GM23338 (cell line): ENCODE results near the gene INPP5K. TPM values are rescaled to one million over a fixed set of nuclear protein-coding genes. Genes with fewer than 3 reads are reported as not detected.

Experiments
- ATAC-seq: fragments of 200-7000 bp; cut with Tn5 transposase; 3 replicates; pipeline ENCODE4 v1.9.1; 2020
- DNase-seq: peaks from one replicate; pipeline ENCODE4 v3.0.0-alpha.2; 2015; ENCODE audit warnings: low spot score
- H2AFZ ChIP-seq: fragments of 200-600 bp; sonication (generic); 2 replicates; pipeline ENCODE4 v1.8.0; 2016; ENCODE audit warnings: antibody characterized with exemption, mild to moderate bottlenecking, moderate library complexity
- H3F3A ChIP-seq: fragments of 200-600 bp; sonication (generic); replicated peaks from 2 replicates; pipeline ENCODE4 v1.8.0; 2017; ENCODE audit warnings: antibody characterized with exemption, mixed run types, low read depth
- H3K27ac ChIP-seq: fragments of 200-600 bp; sonication (generic); 2 replicates; pipeline ENCODE4 v1.6.1; 2016; ENCODE audit warnings: low read depth
- H3K27me3 ChIP-seq: fragments of 200-600 bp; sonication (generic); 2 replicates; pipeline ENCODE4 v1.8.0; 2016; ENCODE audit warnings: mild to moderate bottlenecking, mixed run types, moderate library complexity; ENCODE audit not compliant: insufficient read depth
- H3K36me3 ChIP-seq: fragments of 200-600 bp; sonication (generic); 2 replicates; pipeline ENCODE4 v1.8.0; 2016; ENCODE audit warnings: mild to moderate bottlenecking; ENCODE audit not compliant: insufficient read depth
- H3K4me1 ChIP-seq: fragments of 200-600 bp; sonication (generic); 2 replicates; pipeline ENCODE4 v1.8.0; 2016; ENCODE audit warnings: mild to moderate bottlenecking, moderate library complexity; ENCODE audit not compliant: insufficient read depth
- H3K4me2 ChIP-seq: fragments of 200-600 bp; sonication (generic); 2 replicates; pipeline ENCODE4 v1.7.1; 2017; ENCODE audit warnings: mixed run types
- H3K4me3 ChIP-seq: fragments of 200-600 bp; sonication (generic); 2 replicates; pipeline ENCODE4 v1.6.1; 2016; ENCODE audit warnings: mixed run types
- H3K79me2 ChIP-seq: fragments of 200-600 bp; sonication (generic); replicated peaks from 2 replicates; pipeline ENCODE4 v1.8.0; 2017; ENCODE audit warnings: mild to moderate bottlenecking; ENCODE audit not compliant: insufficient read depth
- H3K9me2 ChIP-seq: fragments of 200-600 bp; sonication (generic); 2 replicates; pipeline ENCODE4 v1.8.0; 2017; ENCODE audit not compliant: insufficient read depth
- H4K20me1 ChIP-seq: fragments of 200-600 bp; sonication (generic); replicated peaks from 2 replicates; pipeline ENCODE4 v1.8.0; 2017; ENCODE audit warnings: mild to moderate bottlenecking; ENCODE audit not compliant: insufficient read depth
- H3K27ac Mint-ChIP-seq: 2 replicates; pipeline ENCODE4 v1.8.0; 2020; ENCODE audit warnings: inconsistent platforms, mild to moderate bottlenecking, moderate library complexity, mixed read lengths
- H3K27me3 Mint-ChIP-seq: 3 replicates; pipeline ENCODE4 v1.8.0; 2022; ENCODE audit warnings: low read depth, mild to moderate bottlenecking, moderate library complexity, mixed read lengths, inconsistent platforms; ENCODE audit not compliant: insufficient read depth, poor library complexity
- H3K36me3 Mint-ChIP-seq: 3 replicates; pipeline ENCODE4 v1.8.0; 2021; ENCODE audit warnings: low read depth, mild to moderate bottlenecking, inconsistent platforms, moderate library complexity, mixed read lengths
- H3K4me1 Mint-ChIP-seq: 3 replicates; pipeline ENCODE4 v1.8.0; 2020; ENCODE audit warnings: mild to moderate bottlenecking, inconsistent platforms, mixed read lengths
- H3K4me3 Mint-ChIP-seq: 3 replicates; pipeline ENCODE4 v1.8.0; 2021; ENCODE audit warnings: moderate library complexity, mild to moderate bottlenecking, inconsistent platforms, mixed read lengths
- H3K9me3 Mint-ChIP-seq: 3 replicates; pipeline ENCODE4 v1.8.0; 2020; ENCODE audit warnings: moderate library complexity, mild to moderate bottlenecking, inconsistent platforms, mixed read lengths
- CREB1 ChIP-seq: fragments of 250-450 bp; sonication (Bioruptor Pico); IDR thresholded peaks from 2 replicates; pipeline ENCODE4 v1.5.0; 2020; ENCODE audit warnings: low read depth, mild to moderate bottlenecking, moderate library complexity
- EZH2 ChIP-seq: fragments of 200-600 bp; sonication (generic); IDR thresholded peaks from one replicate; pipeline ENCODE4 v1.8.0; 2017; ENCODE audit warnings: antibody characterized with exemption, mild to moderate bottlenecking, low read depth; ENCODE audit not compliant: unreplicated experiment
- EZH2phosphoT487 ChIP-seq: fragments of 200-600 bp; sonication (generic); IDR thresholded peaks from one replicate; pipeline ENCODE4 v1.8.1; 2018; ENCODE audit warnings: antibody characterized with exemption; ENCODE audit not compliant: unreplicated experiment
- JUNB ChIP-seq: IDR thresholded peaks from one replicate; pipeline ENCODE4 v1.6.1; 2016; ENCODE audit warnings: antibody characterized with exemption; ENCODE audit not compliant: unreplicated experiment
- STAT1 ChIP-seq: IDR thresholded peaks from one replicate; pipeline ENCODE4 v1.6.1; 2016; ENCODE audit warnings: antibody characterized with exemption; ENCODE audit not compliant: unreplicated experiment
- ZNF331 ChIP-seq: fragments of 250-450 bp; sonication (Bioruptor Pico); IDR thresholded peaks from 2 replicates; pipeline ENCODE4 v1.5.0; 2020; ENCODE audit warnings: low read depth, mild to moderate bottlenecking, moderate library complexity
- polyA plus RNA-seq: library from polyadenylated mRNA; unstranded; fragments of >200 nt; fragmentation: Nextera tagmentation; extraction: Ambion mirVana; gene quantifications from 2 replicates; pipeline ENCODE4 v1.2.1, GENCODE V29; 2016
- total RNA-seq: library from RNA; depleted of rRNA; stranded (reverse); fragments of >200 nt; shearing (Covaris generic); gene quantifications from 2 replicates; pipeline ENCODE4 v1.2.3, GENCODE V29; 2014
- TF ChIP-seq, protein P1 (sequence below): IDR thresholded peaks from one replicate; pipeline ENCODE4 v1.6.1; 2018; ENCODE audit warnings: antibody characterized with exemption; ENCODE audit not compliant: unreplicated experiment
- TF ChIP-seq, protein P2 (sequence below): IDR thresholded peaks from 2 replicates; pipeline ENCODE4 v1.6.1; 2016; ENCODE audit warnings: antibody characterized with exemption

The INPP5K gene
- total and polyA plus RNA-seq, 2 experiments from 2014 or later, result 8.4 to 29.7 TPM

DNA sequence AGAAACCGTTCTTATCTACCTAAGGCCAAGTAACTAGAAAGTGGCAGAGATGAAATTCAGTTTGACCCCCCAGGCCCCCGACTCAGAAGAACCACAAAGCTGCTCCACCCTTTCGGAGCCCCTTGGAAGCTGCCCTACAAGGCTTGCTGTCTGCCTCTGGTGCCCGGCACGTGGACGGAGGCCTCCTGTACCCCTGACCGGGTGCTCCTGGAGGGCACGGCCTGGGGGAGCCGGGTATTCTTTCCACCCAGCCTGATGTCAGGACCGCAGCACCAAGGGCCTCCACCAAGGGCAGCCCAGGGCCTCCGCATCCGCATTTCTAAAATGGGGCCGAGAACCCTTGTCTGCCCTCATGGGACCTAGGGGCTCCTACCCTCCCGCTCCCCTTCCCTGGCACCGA lies 44.9 kb downstream of the INPP5K start (continued):
- TF ChIP-seq, protein P1, sequence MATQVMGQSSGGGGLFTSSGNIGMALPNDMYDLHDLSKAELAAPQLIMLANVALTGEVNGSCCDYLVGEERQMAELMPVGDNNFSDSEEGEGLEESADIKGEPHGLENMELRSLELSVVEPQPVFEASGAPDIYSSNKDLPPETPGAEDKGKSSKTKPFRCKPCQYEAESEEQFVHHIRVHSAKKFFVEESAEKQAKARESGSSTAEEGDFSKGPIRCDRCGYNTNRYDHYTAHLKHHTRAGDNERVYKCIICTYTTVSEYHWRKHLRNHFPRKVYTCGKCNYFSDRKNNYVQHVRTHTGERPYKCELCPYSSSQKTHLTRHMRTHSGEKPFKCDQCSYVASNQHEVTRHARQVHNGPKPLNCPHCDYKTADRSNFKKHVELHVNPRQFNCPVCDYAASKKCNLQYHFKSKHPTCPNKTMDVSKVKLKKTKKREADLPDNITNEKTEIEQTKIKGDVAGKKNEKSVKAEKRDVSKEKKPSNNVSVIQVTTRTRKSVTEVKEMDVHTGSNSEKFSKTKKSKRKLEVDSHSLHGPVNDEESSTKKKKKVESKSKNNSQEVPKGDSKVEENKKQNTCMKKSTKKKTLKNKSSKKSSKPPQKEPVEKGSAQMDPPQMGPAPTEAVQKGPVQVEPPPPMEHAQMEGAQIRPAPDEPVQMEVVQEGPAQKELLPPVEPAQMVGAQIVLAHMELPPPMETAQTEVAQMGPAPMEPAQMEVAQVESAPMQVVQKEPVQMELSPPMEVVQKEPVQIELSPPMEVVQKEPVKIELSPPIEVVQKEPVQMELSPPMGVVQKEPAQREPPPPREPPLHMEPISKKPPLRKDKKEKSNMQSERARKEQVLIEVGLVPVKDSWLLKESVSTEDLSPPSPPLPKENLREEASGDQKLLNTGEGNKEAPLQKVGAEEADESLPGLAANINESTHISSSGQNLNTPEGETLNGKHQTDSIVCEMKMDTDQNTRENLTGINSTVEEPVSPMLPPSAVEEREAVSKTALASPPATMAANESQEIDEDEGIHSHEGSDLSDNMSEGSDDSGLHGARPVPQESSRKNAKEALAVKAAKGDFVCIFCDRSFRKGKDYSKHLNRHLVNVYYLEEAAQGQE, result no peak
- TF ChIP-seq STAT1, result no peak
- TF ChIP-seq, protein P2, sequence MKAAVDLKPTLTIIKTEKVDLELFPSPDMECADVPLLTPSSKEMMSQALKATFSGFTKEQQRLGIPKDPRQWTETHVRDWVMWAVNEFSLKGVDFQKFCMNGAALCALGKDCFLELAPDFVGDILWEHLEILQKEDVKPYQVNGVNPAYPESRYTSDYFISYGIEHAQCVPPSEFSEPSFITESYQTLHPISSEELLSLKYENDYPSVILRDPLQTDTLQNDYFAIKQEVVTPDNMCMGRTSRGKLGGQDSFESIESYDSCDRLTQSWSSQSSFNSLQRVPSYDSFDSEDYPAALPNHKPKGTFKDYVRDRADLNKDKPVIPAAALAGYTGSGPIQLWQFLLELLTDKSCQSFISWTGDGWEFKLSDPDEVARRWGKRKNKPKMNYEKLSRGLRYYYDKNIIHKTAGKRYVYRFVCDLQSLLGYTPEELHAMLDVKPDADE, result no peak
- TF ChIP-seq EZH2phosphoT487, result no peak
- no peak for TF ChIP-seq CREB1 (CRISPR knock-in tag)
- no peak for TF ChIP-seq EZH2
- no peak for TF ChIP-seq ZNF331 (CRISPR knock-in tag)

DNA sequence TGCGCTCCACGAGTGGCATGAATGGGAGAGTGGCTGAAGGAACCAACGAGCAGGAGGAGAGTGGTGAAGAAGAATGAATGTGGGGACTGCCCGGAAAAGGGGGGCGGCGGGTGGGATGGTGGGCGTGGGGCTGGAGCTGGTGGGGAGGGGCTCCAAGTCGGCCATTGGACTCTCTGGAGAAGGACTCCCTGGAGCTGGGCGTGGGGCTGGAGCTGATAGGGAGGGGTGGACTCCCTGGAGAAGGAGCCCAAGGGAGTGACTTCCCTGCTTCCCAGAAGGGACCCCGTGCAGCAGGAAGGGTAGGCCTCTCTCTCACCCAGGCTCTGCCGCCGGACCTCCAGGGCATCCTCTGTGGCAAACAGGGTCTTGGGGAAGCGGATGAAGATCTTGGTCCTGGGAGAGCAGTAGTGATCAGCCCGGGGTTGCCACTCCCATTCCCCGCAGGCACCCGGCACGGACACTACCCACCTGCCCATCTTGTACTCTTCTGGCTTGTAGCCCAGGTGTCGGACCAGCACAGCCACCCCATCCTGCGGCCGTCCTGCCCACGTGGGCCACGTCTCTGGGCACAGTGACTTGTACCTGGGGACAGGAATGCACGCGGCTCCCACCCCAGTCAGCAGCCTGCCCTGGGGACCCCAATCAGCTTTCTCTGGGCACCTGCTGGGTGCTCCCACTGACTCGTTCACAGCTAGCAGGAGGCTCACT lies 45.5 kb downstream of the INPP5K start:
- H3K4me2 ChIP-seq, result no peak overlapping the region
- DNase-seq, result no peak
- no peak for TF ChIP-seq JUNB
- H3K9me2 ChIP-seq, result no peaks in the 10 kb centered on the region
- H2AFZ ChIP-seq, result no peak overlapping the region
- H3K4me3 ChIP-seq, result no peak overlapping the region
- no peak overlapping the region for H3K27ac Mint-ChIP-seq
- H3K27me3 ChIP-seq, result no peaks in the 10 kb centered on the region
- H4K20me1 ChIP-seq, result 0 out of 2 replicates have a peak, but pooled peaks cover 4% of the 10 kb centered on the region
- peaks cover 22% of the 10 kb centered on the region for H3K36me3 Mint-ChIP-seq
- no peaks in the 10 kb centered on the region for H3K79me2 ChIP-seq
- H3K9me3 Mint-ChIP-seq, result no peaks in the 10 kb centered on the region
- H3K4me1 ChIP-seq, result peaks cover 16% of the 10 kb centered on the region
- peaks cover 25% of the 10 kb centered on the region for H3K4me1 Mint-ChIP-seq
- peaks cover 12% of the 10 kb centered on the region for H3K27me3 Mint-ChIP-seq
- H3K27ac ChIP-seq, result no peak overlapping the region
- H3K36me3 ChIP-seq, result no peaks in the 10 kb centered on the region
- peaks cover 10% of the 10 kb centered on the region for H3F3A ChIP-seq
- ATAC-seq, result no peak
- no peak overlapping the region; the same call in 2 of the 3 replicates for H3K4me3 Mint-ChIP-seq
